Lower lobe of right lung (tissue), 2 donors: ENCODE results near the gene ATP8B3. TPM values are rescaled to one million over a fixed set of nuclear protein-coding genes. Genes with fewer than 3 reads are reported as not detected.

ENCODE experiments used
- ATAC-seq, 2 donors: fragments of 200-7000 bp; cut with Tn5 transposase; one replicate each; pipeline ENCODE4 v1.9.1; 2020 to 2022; ENCODE audit warnings: mild to moderate bottlenecking in 2 of 2, moderate library complexity in 2 of 2
- DNase-seq: peaks from one replicate; pipeline ENCODE4 v3.0.0-alpha.2; 2020
- H3K27ac ChIP-seq: fragments of 200-600 bp; one replicate; pipeline ENCODE4 v1.8.0; 2022
- H3K27me3 ChIP-seq: fragments of 200-600 bp; one replicate; pipeline ENCODE4 v1.8.0; 2022; ENCODE audit warnings: low read depth
- H3K36me3 ChIP-seq: fragments of 200-600 bp; one replicate; pipeline ENCODE4 v1.8.0; 2022; ENCODE audit warnings: mild to moderate bottlenecking
- H3K4me1 ChIP-seq: fragments of 200-600 bp; one replicate; pipeline ENCODE4 v1.8.0; 2022
- H3K4me3 ChIP-seq: fragments of 200-600 bp; one replicate; pipeline ENCODE4 v1.8.0; 2022; ENCODE audit warnings: mild to moderate bottlenecking
- H3K9me3 ChIP-seq: fragments of 200-600 bp; one replicate; pipeline ENCODE4 v1.8.0; 2022
- CTCF ChIP-seq: fragments of 200-600 bp; IDR thresholded peaks from one replicate; pipeline ENCODE4 v1.8.0; 2022; ENCODE audit warnings: antibody characterized with exemption, mild to moderate bottlenecking
- intact Hi-C: fragments of 100-400 bp; cut with DNase I; formaldehyde crosslinking; loops from one replicate; pipeline ENCODE4 v1.11.0; 2022
- total RNA-seq: library from RNA; stranded (reverse); fragmentation: NEBNext Ultra II Directional; extraction: Animal tissue kit (Norgen Biotek cat#: 25700); gene quantifications from one replicate; pipeline ENCODE4 v1.2.1, GENCODE V29; 2021
- donor health status: DM: no; HTN: yes; CAD: no; lungs with severe emphysema.

ATP8B3 gene
- total RNA-seq, 1 donor from 2014 or later: 2.1 TPM

- intact Hi-C loops: no loop called here
- Histone ChIP-seq H3K27ac (no peak overlapping the region), H3K4me3 (no peak overlapping the region), H3K36me3 (peaks cover 15% of the 10 kb centered on the region), H3K27me3 (no peaks in the 10 kb centered on the region), H3K4me1 (peaks cover 35% of the 10 kb centered on the region), H3K9me3 (no peaks in the 10 kb centered on the region)
- no peak for TF ChIP-seq CTCF
- ATAC-seq (peak in 1 of 2 donors; percentile 13), DNase-seq (no peak)
These were observed 21.5 kb upstream of the ATP8B3 start for GRCh38 chr19:1833540-1833939.

- no peak overlapping the region for H3K27ac ChIP-seq
- intact Hi-C loops: no loop called here
- no peaks in the 10 kb centered on the region for H3K9me3 ChIP-seq
- no peak for ATAC-seq
- no peak for TF ChIP-seq CTCF
- H3K4me3 ChIP-seq: no peak overlapping the region
- no peaks in the 10 kb centered on the region for H3K27me3 ChIP-seq
- peaks cover 26% of the 10 kb centered on the region for H3K4me1 ChIP-seq
- DNase-seq: no peak
- peaks cover 28% of the 10 kb centered on the region for H3K36me3 ChIP-seq
These were observed 20.1 kb upstream of the ATP8B3 start for GRCh38 chr19:1832046-1832663.

GRCh38 chr19:1830978-1831377, 18.9 kb upstream of the ATP8B3 start:
- peaks cover 22% of the 10 kb centered on the region for H3K4me1 ChIP-seq
- intact Hi-C loops: no loop called here

GRCh38 chr19:1830568-1830967, 18.5 kb upstream of the ATP8B3 start:
- intact Hi-C loops: no loop called here
- Histone ChIP-seq H3K9me3 (no peaks in the 10 kb centered on the region), H3K27ac (no peak overlapping the region), H3K36me3 (peaks cover 41% of the 10 kb centered on the region), H3K4me1 (peaks cover 22% of the 10 kb centered on the region), H3K27me3 (no peaks in the 10 kb centered on the region), H3K4me3 (no peak overlapping the region)
- TF ChIP-seq CTCF: no peak
- ATAC-seq (no peak), DNase-seq (no peak)

More at GRCh38 chr19:1830978-1831377, 18.9 kb upstream of the ATP8B3 start:
- Histone ChIP-seq H3K27me3 (no peaks in the 10 kb centered on the region), H3K9me3 (no peaks in the 10 kb centered on the region), H3K4me3 (no peak overlapping the region), H3K27ac (no peak overlapping the region), H3K36me3 (peaks cover 37% of the 10 kb centered on the region)
- no peak for TF ChIP-seq CTCF
- ATAC-seq (no peak), DNase-seq (no peak)

- no peak overlapping the region for H3K4me3 ChIP-seq
- no peak for ATAC-seq
- no peak for DNase-seq
- no peak overlapping the region for H3K27ac ChIP-seq
- intact Hi-C loops: no loop called here
- H3K9me3 ChIP-seq: no peaks in the 10 kb centered on the region
- no peak for TF ChIP-seq CTCF
- H3K27me3 ChIP-seq: no peaks in the 10 kb centered on the region
- H3K36me3 ChIP-seq: peaks cover 47% of the 10 kb centered on the region
- H3K4me1 ChIP-seq: peaks cover 18% of the 10 kb centered on the region
These were observed 17.9 kb upstream of the ATP8B3 start for GRCh38 chr19:1829958-1830357.
